Testis (tissue), 3 donors: ENCODE measurements around the gene ZNF224. TPM values are rescaled to one million over a fixed set of nuclear protein-coding genes. Genes with fewer than 3 reads are reported as not detected.

Source experiments
- DNase-seq: peaks from one replicate; pipeline ENCODE4 v3.0.0-alpha.2; 2019
- H3K27ac ChIP-seq, 2 donors: fragments of 200-600 bp; sonication (generic); one replicate each; pipeline ENCODE4 v1.5.1; 2019
- H3K27me3 ChIP-seq: fragments of 200-600 bp; sonication (generic); one replicate; pipeline ENCODE4 v1.5.1; 2019
- H3K36me3 ChIP-seq: fragments of 200-600 bp; sonication (generic); one replicate; pipeline ENCODE4 v1.5.1; 2017; ENCODE audit warnings: low read depth; ENCODE audit errors: missing control alignments
- H3K4me1 ChIP-seq: fragments of 200-600 bp; sonication (generic); one replicate; pipeline ENCODE4 v1.5.1; 2019
- H3K4me3 ChIP-seq, 2 donors: fragments of 200-600 bp; sonication (generic); one replicate each; pipeline ENCODE4 v1.5.1; 2017 to 2019
- H3K9me3 ChIP-seq: fragments of 200-600 bp; sonication (generic); one replicate; pipeline ENCODE4 v1.5.1; 2017
- CTCF ChIP-seq, 3 experiments: fragments of 450-650 bp in 2 of 3; fragments of 200-600 bp in 1 of 3; sonication (generic) in 1 of 3; IDR thresholded peaks; one replicate each; pipeline ENCODE4 v1.5.1; 2016 to 2019; ENCODE audit warnings: antibody characterized with exemption in 3 of 3, mild to moderate bottlenecking in 2 of 3, moderate library complexity in 1 of 3
- POLR2A ChIP-seq: fragments of 450-650 bp; IDR thresholded peaks from one replicate; pipeline ENCODE4 v1.6.1; 2017; ENCODE audit warnings: antibody characterized with exemption, mild to moderate bottlenecking, moderate library complexity
- WGBS, 2 donors: methylation state at CpG; one replicate each; pipeline ENCODE4 v1.1.5; 2018; 5-methylcytosine and 5-hydroxymethylcytosine counted together
- intact Hi-C: fragments of 100-400 bp; cut with DNase I; formaldehyde crosslinking; loops from one replicate; pipeline ENCODE4 v1.15.1; 2023; ENCODE audit warnings: low total_unique reads
- polyA plus RNA-seq: library from polyadenylated mRNA; stranded (reverse); fragments of 350-450 nt; fragmentation: Illumina TruSeq; extraction: RNeasy Lipid Tissue Mini Kit (QIAGEN cat#74804); gene quantifications from one replicate; pipeline ENCODE4 v1.2.3, GENCODE V29; 2014; ENCODE audit warnings: low read depth, low replicate concordance; ENCODE audit not compliant: insufficient read depth
- small RNA-seq, 2 donors: library from RNA; depleted of rRNA; stranded (forward); fragments of <200 nt; gene quantifications; one replicate each; pipeline ENCODE3, GENCODE V24; 2016
- total RNA-seq, 2 donors: library from RNA; depleted of rRNA; stranded (reverse); fragments of >200 nt; gene quantifications; one replicate each; pipeline ENCODE4 v1.2.3, GENCODE V29; 2016

ZNF224 gene
- total and polyA plus RNA-seq, 3 donors from 2014 or later, result 11.3 to 22.7 (median 21.8) TPM

- Histone ChIP-seq H3K9me3 (no peaks in the 10 kb centered on the region), H3K4me1 (no peaks in the 10 kb centered on the region), H3K27ac (no peak overlapping the region), H3K4me3 (no peak overlapping the region), H3K27me3 (no peaks in the 10 kb centered on the region), H3K36me3 (no peaks in the 10 kb centered on the region)
- intact Hi-C loops, result no loop called here
- no peak for DNase-seq
- no peak for TF ChIP-seq POLR2A
- TF ChIP-seq CTCF (IDR thresholded peaks at IDR 0.05), result no peak
- WGBS, 2 donors, result 69 to 92% methylated on average over 4 of the region's 4 CpGs
Observed at GRCh38 chr19:44149776-44150175, 55.6 kb downstream of the ZNF224 start.

- DNase-seq, result no peak
- intact Hi-C loops, result no loop called here
- H3K9me3 ChIP-seq, result no peaks in the 10 kb centered on the region
- no peak for TF ChIP-seq CTCF (IDR thresholded peaks at IDR 0.05)
- no peak for TF ChIP-seq POLR2A
- H3K27ac ChIP-seq, result no peak overlapping the region
- H3K4me1 ChIP-seq, result no peaks in the 10 kb centered on the region
- 83 to 89% methylated on average over 5 of the region's 5 CpGs for WGBS, 2 donors
- no peak overlapping the region for H3K4me3 ChIP-seq
- H3K36me3 ChIP-seq, result no peaks in the 10 kb centered on the region
- no peaks in the 10 kb centered on the region for H3K27me3 ChIP-seq
Observed at GRCh38 chr19:44151491-44151890, 57.3 kb downstream of the ZNF224 start.

- Histone ChIP-seq H3K27ac (no peak overlapping the region), H3K4me1 (no peaks in the 10 kb centered on the region), H3K36me3 (no peaks in the 10 kb centered on the region), H3K4me3 (no peak overlapping the region), H3K27me3 (no peaks in the 10 kb centered on the region), H3K9me3 (no peaks in the 10 kb centered on the region)
- 100% methylated on average over 2 of the region's 2 CpGs for WGBS, 2 donors
- no peak for TF ChIP-seq POLR2A
- no peak for TF ChIP-seq CTCF (IDR thresholded peaks at IDR 0.05)
- intact Hi-C loops, result no loop called here
- no peak for DNase-seq
Observed at GRCh38 chr19:44156475-44156874, 62.3 kb downstream of the ZNF224 start.

Small RNAs within 50 kb of the gene (small RNA-seq; reads per million reads assigned to genes)
- gene RNU6-902P, result 0 reads per million in 2 donors

Other genes with a start within 250 kb of the ZNF224 start
- gene ZNF404, start 210.4 kb upstream of the ZNF224 start, total RNA-seq, result 10 to 100 TPM in 1 of 2 donors, 1 to 10 TPM in 1; 5.4 to 12.0 TPM
- gene ZNF404, start 210.4 kb upstream of the ZNF224 start, polyA plus RNA-seq, result 4.6 TPM
- gene ZNF45, start 159.1 kb upstream of the ZNF224 start, total RNA-seq, result 10 to 100 TPM; 10.5 to 10.7 TPM
- 9.4 TPM for gene ZNF45, start 159.1 kb upstream of the ZNF224 start, polyA plus RNA-seq
- gene ZNF221, start 143.1 kb upstream of the ZNF224 start, total RNA-seq, result 1 to 10 TPM; 8.1 to 9.1 TPM
- gene ZNF221, start 143.1 kb upstream of the ZNF224 start, polyA plus RNA-seq, result 2.2 TPM
- gene ZNF155, start 110.2 kb upstream of the ZNF224 start, total RNA-seq, result 1 to 10 TPM; 8.2 to 8.7 TPM
- 7.4 TPM for gene ZNF155, start 110.2 kb upstream of the ZNF224 start, polyA plus RNA-seq
- gene ZNF230, start 91.4 kb upstream of the ZNF224 start, total RNA-seq, result 1 to 10 TPM; 3.3 to 4.6 TPM
- 5.6 TPM for gene ZNF230, start 91.4 kb upstream of the ZNF224 start, polyA plus RNA-seq
- gene ZNF222, start 69.0 kb upstream of the ZNF224 start, total RNA-seq, result 1 to 10 TPM; 4.2 to 6.5 TPM
- 15.4 TPM for gene ZNF222, start 69.0 kb upstream of the ZNF224 start, polyA plus RNA-seq
- 1 to 10 TPM; 4.5 to 4.8 TPM for gene ZNF223, start 42.3 kb upstream of the ZNF224 start, total RNA-seq
- gene ZNF223, start 42.3 kb upstream of the ZNF224 start, polyA plus RNA-seq, result 6.1 TPM
- 1 to 10 TPM; 1.0 to 1.5 TPM for gene ZNF284, start 22.2 kb upstream of the ZNF224 start, total RNA-seq
- gene ZNF284, start 22.2 kb upstream of the ZNF224 start, polyA plus RNA-seq, result 0.96 TPM
- 1 to 10 TPM; 5.0 to 7.4 TPM for gene ZNF225, start 19.0 kb downstream of the ZNF224 start, total RNA-seq
- 5.1 TPM for gene ZNF225, start 19.0 kb downstream of the ZNF224 start, polyA plus RNA-seq
- 1 to 10 TPM; 7.9 to 8.5 TPM for gene ZNF234, start 47.2 kb downstream of the ZNF224 start, total RNA-seq
- gene ZNF234, start 47.2 kb downstream of the ZNF224 start, polyA plus RNA-seq, result 3.4 TPM
- gene ZNF226, start 70.7 kb downstream of the ZNF224 start, total RNA-seq, result 10 to 100 TPM; 44.1 to 54.0 TPM
- gene ZNF226, start 70.7 kb downstream of the ZNF224 start, polyA plus RNA-seq, result 27.4 TPM
- gene ZNF227, start 118.2 kb downstream of the ZNF224 start, total RNA-seq, result 10 to 100 TPM; 19.8 to 25.0 TPM
- gene ZNF227, start 118.2 kb downstream of the ZNF224 start, polyA plus RNA-seq, result 12.8 TPM
- 10 to 100 TPM in 1 of 2 donors, 1 to 10 TPM in 1; 6.4 to 11.6 TPM for gene ZNF233, start 165.5 kb downstream of the ZNF224 start, total RNA-seq
- gene ZNF233, start 165.5 kb downstream of the ZNF224 start, polyA plus RNA-seq, result 27.7 TPM
- 10 to 100 TPM; 11.1 to 12.1 TPM for gene ZNF235, start 210.7 kb downstream of the ZNF224 start, total RNA-seq
- 4.6 TPM for gene ZNF235, start 210.7 kb downstream of the ZNF224 start, polyA plus RNA-seq